DMS53 treated with DMSO at 0.1 percent for 48 hours (cell line): ENCODE results near the gene CERS6.

Experiments used
- DNase-seq: peaks from one replicate; lab custom pipeline; 2025; ENCODE audit not compliant: unreplicated experiment; lab: John Stamatoyannopoulos, UW

CERS6 gene

GRCh38 chr2:168819050-168819715 is 363.1 kb downstream of the CERS6 start:
- no peak for DNase-seq

GRCh38 chr2:168819829-168820489 is 363.9 kb downstream of the CERS6 start:
- DNase-seq, result no peak

- DNase-seq, result no peak
Measured at GRCh38 chr2:168821577-168821976, 365.5 kb downstream of the CERS6 start.

GRCh38 chr2:168821992-168822391 is 365.9 kb downstream of the CERS6 start:
- no peak for DNase-seq
